GM21390 (cell line): ENCODE results near the gene PPP3R2.

Source experiments
- ATAC-seq: cut with Tn5 transposase; IDR thresholded peaks from one replicate; pipeline ENCODE4 v1.9.1; 2021; ENCODE audit not compliant: unreplicated experiment

Gene PPP3R2

GRCh38 chr9:101594796-101595195 is at the start of gene PPP3R2:
Gene PPP3R2 (minus strand): TSS chr9:101594969. CDS start chr9:101594921, 48 bp downstream.
- ATAC-seq: no peak

- ATAC-seq: no peak
Measured at GRCh38 chr9:101639785-101640665, 45.3 kb upstream of the PPP3R2 start.

- ATAC-seq: no peak
Measured at GRCh38 chr9:101639311-101639710, 44.5 kb upstream of the PPP3R2 start.

GRCh38 chr9:101636247-101636646 is 41.5 kb upstream of the PPP3R2 start:
- no peak for ATAC-seq

GRCh38 chr9:101635473-101635872 is 40.7 kb upstream of the PPP3R2 start:
- ATAC-seq: no peak

GRCh38 chr9:101634741-101635409 is 40.1 kb upstream of the PPP3R2 start:
- no peak for ATAC-seq

GRCh38 chr9:101632611-101633010 is 37.8 kb upstream of the PPP3R2 start:
- ATAC-seq: no peak

GRCh38 chr9:101631892-101632291 is 37.1 kb upstream of the PPP3R2 start:
- no peak for ATAC-seq

- ATAC-seq: no peak
Measured at GRCh38 chr9:101629636-101630035, 34.9 kb upstream of the PPP3R2 start.

- ATAC-seq: no peak
Measured at GRCh38 chr9:101628173-101628572, 33.4 kb upstream of the PPP3R2 start.

GRCh38 chr9:101626295-101626694 is 31.5 kb upstream of the PPP3R2 start:
- no peak for ATAC-seq

- no peak for ATAC-seq
Measured at GRCh38 chr9:101625876-101626275, 31.1 kb upstream of the PPP3R2 start.

GRCh38 chr9:101620452-101620851 is 25.7 kb upstream of the PPP3R2 start:
- ATAC-seq: no peak

GRCh38 chr9:101618698-101619097 is 23.9 kb upstream of the PPP3R2 start:
- ATAC-seq: peak; percentile 67

- ATAC-seq: no peak
Measured at GRCh38 chr9:101605547-101605946, 10.8 kb upstream of the PPP3R2 start.

- ATAC-seq: no peak
Measured at GRCh38 chr9:101604296-101604695, 9.5 kb upstream of the PPP3R2 start.

- peak; percentile 71 for ATAC-seq
Measured at GRCh38 chr9:101601904-101602765, 7.4 kb upstream of the PPP3R2 start.

GRCh38 chr9:101593345-101593744 is 1.4 kb downstream of the PPP3R2 start:
- no peak for ATAC-seq

- ATAC-seq: no peak
Measured at GRCh38 chr9:101592788-101593187, 2.0 kb downstream of the PPP3R2 start.

- no peak for ATAC-seq
Measured at GRCh38 chr9:101591787-101592446, 2.9 kb downstream of the PPP3R2 start.

GRCh38 chr9:101590901-101591300 is 3.9 kb downstream of the PPP3R2 start:
- ATAC-seq: no peak
